ENCODE measurements around the gene HIPK3.

The HIPK3 gene

GRCh38 chr11:33399421-33399820, 142.2 kb downstream of the HIPK3 start:
- DNase-seq = no peak

- DNase-seq = no peak
Observed at GRCh38 chr11:33402066-33402465, 144.9 kb downstream of the HIPK3 start.

- DNase-seq = no peak
Observed at GRCh38 chr11:33403344-33403743, 146.2 kb downstream of the HIPK3 start.

- DNase-seq = no peak
Observed at GRCh38 chr11:33405834-33406602, 148.8 kb downstream of the HIPK3 start.
